Measurements from ENCODE around the gene SMAD6.
A peak's percentile ranks its signal among the peaks of the same experiment; 100 is the strongest.

Gene SMAD6

GRCh38 chr15:66775127-66776105 is 73.4 kb downstream of the SMAD6 start:
- peak; percentile 56 for DNase-seq
- Histone ChIP-seq H3K27me3 (no peaks in the 10 kb centered on the region), H3K36me3 (peaks cover 15% of the 10 kb centered on the region), H3K4me3 (ENCODE audit: low read depth, low read length) (no peak overlapping the region), H3K9me3 (no peaks in the 10 kb centered on the region), H3K4me1 (peaks cover 39% of the 10 kb centered on the region)
- no peak for TF ChIP-seq CTCF (IDR thresholded peaks at IDR 0.05; ENCODE audit: low read depth, low read length)

GRCh38 chr15:66777054-66777453 is 75.0 kb downstream of the SMAD6 start:
- Histone ChIP-seq H3K4me1 (peaks cover 22% of the 10 kb centered on the region), H3K27me3 (no peaks in the 10 kb centered on the region), H3K9me3 (no peaks in the 10 kb centered on the region), H3K36me3 (peaks cover 26% of the 10 kb centered on the region), H3K4me3 (ENCODE audit: low read depth, low read length) (no peak overlapping the region)
- no peak for DNase-seq
- TF ChIP-seq CTCF (IDR thresholded peaks at IDR 0.05; ENCODE audit: low read depth, low read length), result no peak

GRCh38 chr15:66777596-66778313 is 75.7 kb downstream of the SMAD6 start:
- TF ChIP-seq CTCF (IDR thresholded peaks at IDR 0.05; ENCODE audit: low read depth, low read length), result no peak
- H3K27me3 ChIP-seq, result no peaks in the 10 kb centered on the region
- DNase-seq, result no peak
- H3K4me1 ChIP-seq, result peaks cover 17% of the 10 kb centered on the region
- no peak overlapping the region for H3K4me3 ChIP-seq (ENCODE audit: low read depth, low read length)
- H3K36me3 ChIP-seq, result peaks cover 26% of the 10 kb centered on the region
- no peaks in the 10 kb centered on the region for H3K9me3 ChIP-seq

GRCh38 chr15:66778314-66778665 is 76.3 kb downstream of the SMAD6 start:
- Histone ChIP-seq H3K27me3 (no peaks in the 10 kb centered on the region), H3K36me3 (peaks cover 25% of the 10 kb centered on the region), H3K4me3 (ENCODE audit: low read depth, low read length) (no peak overlapping the region), H3K4me1 (peaks cover 15% of the 10 kb centered on the region), H3K9me3 (no peaks in the 10 kb centered on the region)
- DNase-seq, result no peak
- TF ChIP-seq CTCF (IDR thresholded peaks at IDR 0.05; ENCODE audit: low read depth, low read length), result no peak

GRCh38 chr15:66778716-66779115 is 76.7 kb downstream of the SMAD6 start:
- peaks cover 11% of the 10 kb centered on the region for H3K4me1 ChIP-seq
- DNase-seq, result no peak
- peaks cover 28% of the 10 kb centered on the region for H3K36me3 ChIP-seq
- no peak for TF ChIP-seq CTCF (IDR thresholded peaks at IDR 0.05; ENCODE audit: low read depth, low read length)
- H3K9me3 ChIP-seq, result no peaks in the 10 kb centered on the region
- H3K4me3 ChIP-seq (ENCODE audit: low read depth, low read length), result no peak overlapping the region
- no peaks in the 10 kb centered on the region for H3K27me3 ChIP-seq

Measured in BE2C (cell line).